Fibroblast of lung (primary cell): Measurements from ENCODE around the gene CLCA1. TPM values are rescaled to one million over a fixed set of nuclear protein-coding genes. Genes with fewer than 3 reads are reported as not detected.

Experiments used
- DNase-seq, 2 donors: peaks; one replicate each; pipeline versions ENCODE4 v3.0.0 to v3.0.0-alpha.2; 2010; ENCODE audit warnings: low read depth in 2 of 2
- H2AFZ ChIP-seq: 2 replicates; pipeline ENCODE4 v1.5.1; 2012; ENCODE audit warnings: low read length, control low read depth, inconsistent platforms
- H3K27ac ChIP-seq: 2 replicates; pipeline ENCODE4 v1.5.1; 2011; ENCODE audit warnings: low read length, control low read depth; ENCODE audit not compliant: insufficient read depth
- H3K27me3 ChIP-seq: 2 replicates; pipeline ENCODE4 v1.5.1; 2011; ENCODE audit warnings: mild to moderate bottlenecking, low read length; ENCODE audit not compliant: control insufficient read depth, insufficient read depth
- H3K36me3 ChIP-seq: 2 replicates; pipeline ENCODE4 v1.5.1; 2011; ENCODE audit warnings: low read length; ENCODE audit not compliant: control insufficient read depth, insufficient read depth
- H3K4me1 ChIP-seq: 2 replicates; pipeline ENCODE4 v1.5.1; 2011; ENCODE audit warnings: low read length; ENCODE audit not compliant: control insufficient read depth, insufficient read depth; ENCODE audit errors: extremely low read depth
- H3K4me2 ChIP-seq: 2 replicates; pipeline ENCODE4 v1.5.1; 2011; ENCODE audit warnings: low read length, control low read depth; ENCODE audit not compliant: insufficient read depth; ENCODE audit errors: extremely low read depth
- H3K4me3 ChIP-seq, 4 experiments: fragments of 200-600 bp in 1 of 4; sonication (generic) in 1 of 4; replicated peaks in 1 of 4; 2 replicates each; pipeline ENCODE4 v1.5.1; 2011 to 2016; ENCODE audit warnings: low read length in 4 of 4, low read depth in 3 of 4, mild to moderate bottlenecking in 3 of 4, control low read depth in 2 of 4, inconsistent platforms in 1 of 4, mixed read lengths in 1 of 4; ENCODE audit not compliant: insufficient read depth in 1 of 4; ENCODE audit errors: control extremely low read depth in 1 of 4
- H3K79me2 ChIP-seq: 2 replicates; pipeline ENCODE4 v1.5.1; 2012; ENCODE audit warnings: mild to moderate bottlenecking, low read length, inconsistent platforms; ENCODE audit not compliant: control insufficient read depth, insufficient read depth
- H3K9ac ChIP-seq: 2 replicates; pipeline ENCODE4 v1.5.1; 2011; ENCODE audit warnings: mild to moderate bottlenecking, low read length, control low read depth; ENCODE audit not compliant: insufficient read depth
- H3K9me3 ChIP-seq: 2 replicates; pipeline ENCODE4 v1.5.1; 2012; ENCODE audit warnings: low read depth, low read length; ENCODE audit not compliant: control insufficient read depth, insufficient read depth
- H4K20me1 ChIP-seq: 2 replicates; pipeline ENCODE4 v1.5.1; 2011; ENCODE audit warnings: low read length; ENCODE audit not compliant: control insufficient read depth, insufficient read depth; ENCODE audit errors: extremely low read depth
- CTCF ChIP-seq, 2 donors: IDR thresholded peaks in 1 of 2; conservative IDR thresholded peaks in 1 of 2; 1 replicate in 1 of 2; 2 replicates in 1 of 2; pipeline ENCODE4 v1.5.1; 2011 to 2012; ENCODE audit warnings: low read length in 2 of 2, control low read depth in 1 of 2, inconsistent platforms in 1 of 2, low read depth in 1 of 2, mild to moderate bottlenecking in 1 of 2
- EZH2 ChIP-seq: IDR thresholded peaks from 2 replicates; pipeline ENCODE4 v1.5.1; 2012; ENCODE audit warnings: low read length, control low read depth, mild to moderate bottlenecking; ENCODE audit errors: missing control alignments
- polyA plus RNA-seq, 2 donors: library from polyadenylated mRNA; depleted of rRNA in 1 of 2; stranded (reverse) in 1 of 2; unstranded in 1 of 2; fragments of >200 nt; gene quantifications; 2 replicates each; pipeline ENCODE4 v1.2.1, GENCODE V29; 2011 to 2012; ENCODE audit warnings: missing spikeins in 1 of 2
- total RNA-seq: library from RNA; depleted of rRNA; stranded (reverse); fragments of >200 nt; gene quantifications from 2 replicates; pipeline ENCODE4 v1.2.1, GENCODE V29; 2014

CLCA1 gene
- total and polyA plus RNA-seq, 2 donors (not counting 1 experiment from before 2014, with no cell fraction given), result 0.01 TPM; not detected in 1

GRCh38 chr1:86523670-86524354 lies 55.1 kb downstream of the CLCA1 start:
- H3K27ac ChIP-seq, result no peak overlapping the region
- H3K36me3 ChIP-seq, result no peaks in the 10 kb centered on the region
- no peak overlapping the region for H3K4me3 ChIP-seq
- no peaks in the 10 kb centered on the region for H4K20me1 ChIP-seq
- H3K4me1 ChIP-seq, result no peaks in the 10 kb centered on the region
- no peaks in the 10 kb centered on the region for H3K9me3 ChIP-seq
- H3K27me3 ChIP-seq, result no peaks in the 10 kb centered on the region
- H2AFZ ChIP-seq, result no peak overlapping the region
- H3K79me2 ChIP-seq, result no peaks in the 10 kb centered on the region
- TF ChIP-seq EZH2 (no peak), CTCF (conservative IDR thresholded peaks at IDR 0.05 in 1 of 2, IDR thresholded peaks at IDR 0.05 in 1 of 2; ENCODE audit: low read depth in 1 of 2, low read length in 2 of 2) (no peak)
- H3K4me2 ChIP-seq, result no peak overlapping the region
- no peak for DNase-seq
- no peak overlapping the region for H3K9ac ChIP-seq

- TF ChIP-seq CTCF (conservative IDR thresholded peaks at IDR 0.05 in 1 of 2, IDR thresholded peaks at IDR 0.05 in 1 of 2; ENCODE audit: low read depth in 1 of 2, low read length in 2 of 2) (no peak), EZH2 (no peak)
- Histone ChIP-seq H3K4me2 (no peak overlapping the region), H3K4me1 (no peaks in the 10 kb centered on the region), H3K27me3 (no peaks in the 10 kb centered on the region), H3K79me2 (no peaks in the 10 kb centered on the region), H3K4me3 (no peak overlapping the region), H3K9ac (no peak overlapping the region), H3K27ac (no peak overlapping the region), H2AFZ (no peak overlapping the region), H3K36me3 (no peaks in the 10 kb centered on the region), H4K20me1 (no peaks in the 10 kb centered on the region), H3K9me3 (no peaks in the 10 kb centered on the region)
- no peak for DNase-seq
Observed at GRCh38 chr1:86527306-86527705, 58.6 kb downstream of the CLCA1 start.

- no peak for DNase-seq
- Histone ChIP-seq H3K79me2 (no peaks in the 10 kb centered on the region), H2AFZ (no peak overlapping the region), H3K4me1 (no peaks in the 10 kb centered on the region), H3K36me3 (no peaks in the 10 kb centered on the region), H3K9me3 (no peaks in the 10 kb centered on the region), H3K27me3 (no peaks in the 10 kb centered on the region), H3K27ac (no peak overlapping the region), H4K20me1 (no peaks in the 10 kb centered on the region), H3K4me2 (no peak overlapping the region), H3K9ac (no peak overlapping the region), H3K4me3 (no peak overlapping the region)
- TF ChIP-seq EZH2 (no peak), CTCF (conservative IDR thresholded peaks at IDR 0.05 in 1 of 2, IDR thresholded peaks at IDR 0.05 in 1 of 2; ENCODE audit: low read depth in 1 of 2, low read length in 2 of 2) (no peak)
Observed at GRCh38 chr1:86530211-86530845, 61.6 kb downstream of the CLCA1 start.
